GM23338 (cell line): ENCODE measurements around the gene INPP5D. TPM values are rescaled to one million over a fixed set of nuclear protein-coding genes. Genes with fewer than 3 reads are reported as not detected.

ENCODE experiments used
- ATAC-seq: fragments of 200-7000 bp; cut with Tn5 transposase; 3 replicates; pipeline ENCODE4 v1.9.1; 2020
- DNase-seq: peaks from one replicate; pipeline ENCODE4 v3.0.0-alpha.2; 2015; ENCODE audit warnings: low spot score
- H2AFZ ChIP-seq: fragments of 200-600 bp; sonication (generic); 2 replicates; pipeline ENCODE4 v1.8.0; 2016; ENCODE audit warnings: antibody characterized with exemption, mild to moderate bottlenecking, moderate library complexity
- H3F3A ChIP-seq: fragments of 200-600 bp; sonication (generic); replicated peaks from 2 replicates; pipeline ENCODE4 v1.8.0; 2017; ENCODE audit warnings: antibody characterized with exemption, mixed run types, low read depth
- H3K27ac ChIP-seq: fragments of 200-600 bp; sonication (generic); 2 replicates; pipeline ENCODE4 v1.6.1; 2016; ENCODE audit warnings: low read depth
- H3K27me3 ChIP-seq: fragments of 200-600 bp; sonication (generic); 2 replicates; pipeline ENCODE4 v1.8.0; 2016; ENCODE audit warnings: mild to moderate bottlenecking, mixed run types, moderate library complexity; ENCODE audit not compliant: insufficient read depth
- H3K36me3 ChIP-seq: fragments of 200-600 bp; sonication (generic); 2 replicates; pipeline ENCODE4 v1.8.0; 2016; ENCODE audit warnings: mild to moderate bottlenecking; ENCODE audit not compliant: insufficient read depth
- H3K4me1 ChIP-seq: fragments of 200-600 bp; sonication (generic); 2 replicates; pipeline ENCODE4 v1.8.0; 2016; ENCODE audit warnings: mild to moderate bottlenecking, moderate library complexity; ENCODE audit not compliant: insufficient read depth
- H3K4me2 ChIP-seq: fragments of 200-600 bp; sonication (generic); 2 replicates; pipeline ENCODE4 v1.7.1; 2017; ENCODE audit warnings: mixed run types
- H3K4me3 ChIP-seq: fragments of 200-600 bp; sonication (generic); 2 replicates; pipeline ENCODE4 v1.6.1; 2016; ENCODE audit warnings: mixed run types
- H3K79me2 ChIP-seq: fragments of 200-600 bp; sonication (generic); replicated peaks from 2 replicates; pipeline ENCODE4 v1.8.0; 2017; ENCODE audit warnings: mild to moderate bottlenecking; ENCODE audit not compliant: insufficient read depth
- H3K9me2 ChIP-seq: fragments of 200-600 bp; sonication (generic); 2 replicates; pipeline ENCODE4 v1.8.0; 2017; ENCODE audit not compliant: insufficient read depth
- H4K20me1 ChIP-seq: fragments of 200-600 bp; sonication (generic); replicated peaks from 2 replicates; pipeline ENCODE4 v1.8.0; 2017; ENCODE audit warnings: mild to moderate bottlenecking; ENCODE audit not compliant: insufficient read depth
- H3K27ac Mint-ChIP-seq: 2 replicates; pipeline ENCODE4 v1.8.0; 2020; ENCODE audit warnings: inconsistent platforms, mild to moderate bottlenecking, moderate library complexity, mixed read lengths
- H3K27me3 Mint-ChIP-seq: 3 replicates; pipeline ENCODE4 v1.8.0; 2022; ENCODE audit warnings: low read depth, mild to moderate bottlenecking, moderate library complexity, mixed read lengths, inconsistent platforms; ENCODE audit not compliant: insufficient read depth, poor library complexity
- H3K36me3 Mint-ChIP-seq: 3 replicates; pipeline ENCODE4 v1.8.0; 2021; ENCODE audit warnings: low read depth, mild to moderate bottlenecking, inconsistent platforms, moderate library complexity, mixed read lengths
- H3K4me1 Mint-ChIP-seq: 3 replicates; pipeline ENCODE4 v1.8.0; 2020; ENCODE audit warnings: mild to moderate bottlenecking, inconsistent platforms, mixed read lengths
- H3K4me3 Mint-ChIP-seq: 3 replicates; pipeline ENCODE4 v1.8.0; 2021; ENCODE audit warnings: moderate library complexity, mild to moderate bottlenecking, inconsistent platforms, mixed read lengths
- H3K9me3 Mint-ChIP-seq: 3 replicates; pipeline ENCODE4 v1.8.0; 2020; ENCODE audit warnings: moderate library complexity, mild to moderate bottlenecking, inconsistent platforms, mixed read lengths
- CREB1 ChIP-seq: fragments of 250-450 bp; sonication (Bioruptor Pico); IDR thresholded peaks from 2 replicates; pipeline ENCODE4 v1.5.0; 2020; ENCODE audit warnings: low read depth, mild to moderate bottlenecking, moderate library complexity
- CTCF ChIP-seq, 2 experiments: fragments of 200-600 bp in 1 of 2; sonication (generic) in 1 of 2; conservative IDR thresholded peaks; 2 replicates each; pipeline versions ENCODE4 v1.5.1 to v1.6.1; 2016 to 2017; ENCODE audit warnings: antibody characterized with exemption in 2 of 2, low read depth in 2 of 2, mild to moderate bottlenecking in 2 of 2, moderate library complexity in 1 of 2
- ETS1 ChIP-seq: IDR thresholded peaks from 2 replicates; pipeline ENCODE4 v1.6.1; 2016; ENCODE audit warnings: antibody characterized with exemption
- EZH2 ChIP-seq: fragments of 200-600 bp; sonication (generic); IDR thresholded peaks from one replicate; pipeline ENCODE4 v1.8.0; 2017; ENCODE audit warnings: antibody characterized with exemption, mild to moderate bottlenecking, low read depth; ENCODE audit not compliant: unreplicated experiment
- EZH2phosphoT487 ChIP-seq: fragments of 200-600 bp; sonication (generic); IDR thresholded peaks from one replicate; pipeline ENCODE4 v1.8.1; 2018; ENCODE audit warnings: antibody characterized with exemption; ENCODE audit not compliant: unreplicated experiment
- JUNB ChIP-seq: IDR thresholded peaks from one replicate; pipeline ENCODE4 v1.6.1; 2016; ENCODE audit warnings: antibody characterized with exemption; ENCODE audit not compliant: unreplicated experiment
- POLR2AphosphoS5 ChIP-seq: IDR thresholded peaks from 2 replicates; pipeline ENCODE4 v1.6.1; 2016; ENCODE audit warnings: antibody characterized with exemption, low read depth
- REST ChIP-seq: IDR thresholded peaks from one replicate; pipeline ENCODE4 v1.6.1; 2018; ENCODE audit warnings: antibody characterized with exemption; ENCODE audit not compliant: unreplicated experiment
- STAT1 ChIP-seq: IDR thresholded peaks from one replicate; pipeline ENCODE4 v1.6.1; 2016; ENCODE audit warnings: antibody characterized with exemption; ENCODE audit not compliant: unreplicated experiment
- ZNF114 ChIP-seq: fragments of 250-450 bp; sonication (Bioruptor Pico); IDR thresholded peaks from 2 replicates; pipeline ENCODE4 v1.5.0; 2020; ENCODE audit warnings: mild to moderate bottlenecking, moderate library complexity
- ZNF462 ChIP-seq: fragments of 250-450 bp; sonication (Bioruptor Pico); IDR thresholded peaks from 2 replicates; pipeline ENCODE4 v1.5.0; 2020; ENCODE audit warnings: mild to moderate bottlenecking, moderate library complexity
- polyA plus RNA-seq: library from polyadenylated mRNA; unstranded; fragments of >200 nt; fragmentation: Nextera tagmentation; extraction: Ambion mirVana; gene quantifications from 2 replicates; pipeline ENCODE4 v1.2.1, GENCODE V29; 2016
- total RNA-seq: library from RNA; depleted of rRNA; stranded (reverse); fragments of >200 nt; shearing (Covaris generic); gene quantifications from 2 replicates; pipeline ENCODE4 v1.2.3, GENCODE V29; 2014

INPP5D gene
- total and polyA plus RNA-seq, 2 experiments from 2014 or later, result 6.6 to 8.3 TPM

GRCh38 chr2:233185963-233186362, 125.8 kb downstream of the INPP5D start:
- H3K9me2 ChIP-seq, result no peaks in the 10 kb centered on the region
- no peak overlapping the region for H3K27ac ChIP-seq
- Mint-ChIP-seq H3K27me3 (peaks cover 2% of the 10 kb centered on the region), H3K27ac (no peak overlapping the region), H3K36me3 (peaks cover 12% of the 10 kb centered on the region), H3K4me3 (no peak overlapping the region), H3K9me3 (peaks cover 3% of the 10 kb centered on the region), H3K4me1 (peaks cover 12% of the 10 kb centered on the region)
- TF ChIP-seq STAT1, result no peak
- TF ChIP-seq JUNB, result no peak
- no peak for TF ChIP-seq EZH2phosphoT487
- no peak for TF ChIP-seq REST
- TF ChIP-seq EZH2, result no peak
- TF ChIP-seq POLR2AphosphoS5, result no peak
- no peak for TF ChIP-seq CTCF (conservative IDR thresholded peaks at IDR 0.05; ENCODE audit: low read depth in 2 of 2)
- TF ChIP-seq ZNF114 (CRISPR knock-in tag), result no peak
- TF ChIP-seq CREB1 (CRISPR knock-in tag), result no peak
- TF ChIP-seq ETS1, result no peak
- no peak for TF ChIP-seq ZNF462 (CRISPR knock-in tag)
- DNase-seq (no peak), ATAC-seq (no peak)
- no peaks in the 10 kb centered on the region for H3K4me1 ChIP-seq
- no peaks in the 10 kb centered on the region for H3K27me3 ChIP-seq
- H3K79me2 ChIP-seq, result no peaks in the 10 kb centered on the region
- H2AFZ ChIP-seq, result no peak overlapping the region
- H3K4me2 ChIP-seq, result no peak overlapping the region
- no peak overlapping the region for H3K4me3 ChIP-seq
- no peaks in the 10 kb centered on the region for H3F3A ChIP-seq
- no peaks in the 10 kb centered on the region; the same call in 1 of the 2 replicates for H3K36me3 ChIP-seq
- H4K20me1 ChIP-seq, result no peaks in the 10 kb centered on the region
